Measurements from ENCODE around the gene GNS. TPM values are rescaled to one million over a fixed set of nuclear protein-coding genes. Genes with fewer than 3 reads are reported as not detected.

GNS gene
- total RNA-seq, 1 experiment from 2014 or later, result 26.0 TPM

- Mint-ChIP-seq H3K36me3 (ENCODE audit: insufficient read depth in 1 of 3, low read depth in 3 of 3) (peaks cover 0 to 3% (median 0%) of the 10 kb centered on the region in 3 experiments; a peak in 1 of 7 replicates), H3K27me3 (ENCODE audit: low read depth) (peaks cover 74% of the 10 kb centered on the region), H3K4me1 (peaks cover 12 to 14% of the 10 kb centered on the region in 2 experiments), H3K4me3 (peak overlapping the region; percentile 64 to 86), H3K27ac (no peak overlapping the region), H3K9me3 (peaks cover 3% of the 10 kb centered on the region in 2 experiments; a peak in 2 of 5 replicates)
- H3K23me2 ChIP-seq (ENCODE audit: insufficient read length, low read depth, low read length, poor library complexity, severe bottlenecking), result peaks cover 12% of the 10 kb centered on the region
- H3K4me2 ChIP-seq (ENCODE audit: insufficient read depth, insufficient read length, low read length), result peak overlapping the region; percentile 72
- no peak overlapping the region for H2BK12ac ChIP-seq (ENCODE audit: insufficient read length, low read depth, low read length)
- H3K18ac ChIP-seq (ENCODE audit: insufficient read length, low read depth, low read length), result no peak overlapping the region
- H2BK15ac ChIP-seq (ENCODE audit: low read depth, low read length), result no peak overlapping the region
- H2BK120ac ChIP-seq (ENCODE audit: low read depth, low read length, poor library complexity, severe bottlenecking), result no peak overlapping the region
- no peak overlapping the region for H2AFZ ChIP-seq (ENCODE audit: low read length)
- no CpG with 5 or more reads among the region's 39 CpGs for WGBS (ENCODE audit: extremely low coverage, insufficient read length, low lambda C conversion rate)
- H3K4ac ChIP-seq (ENCODE audit: low read depth, low read length), result no peak overlapping the region
- peaks cover 17% of the 10 kb centered on the region; the same call in 1 of the 2 replicates for H3K27me3 ChIP-seq (ENCODE audit: insufficient read depth, low read length)
- H4K20me1 ChIP-seq (ENCODE audit: control insufficient read depth, insufficient read depth, insufficient read length), result no peaks in the 10 kb centered on the region
- H3K23ac ChIP-seq (ENCODE audit: insufficient read length, low read depth, low read length), result no peak overlapping the region
- H2BK20ac ChIP-seq (ENCODE audit: low read depth, low read length, poor library complexity, severe bottlenecking), result no peak overlapping the region
- H3K9ac ChIP-seq (ENCODE audit: extremely low read depth, insufficient read length, low read length), result no peak overlapping the region
- H3K56ac ChIP-seq (ENCODE audit: insufficient read length, low read depth, low read length), result no peak overlapping the region
- no peak overlapping the region for H3K14ac ChIP-seq (ENCODE audit: insufficient read depth, low read length)
- H4K91ac ChIP-seq (ENCODE audit: insufficient read length, low read depth, low read length), result no peak overlapping the region
- TF ChIP-seq, protein P1, sequence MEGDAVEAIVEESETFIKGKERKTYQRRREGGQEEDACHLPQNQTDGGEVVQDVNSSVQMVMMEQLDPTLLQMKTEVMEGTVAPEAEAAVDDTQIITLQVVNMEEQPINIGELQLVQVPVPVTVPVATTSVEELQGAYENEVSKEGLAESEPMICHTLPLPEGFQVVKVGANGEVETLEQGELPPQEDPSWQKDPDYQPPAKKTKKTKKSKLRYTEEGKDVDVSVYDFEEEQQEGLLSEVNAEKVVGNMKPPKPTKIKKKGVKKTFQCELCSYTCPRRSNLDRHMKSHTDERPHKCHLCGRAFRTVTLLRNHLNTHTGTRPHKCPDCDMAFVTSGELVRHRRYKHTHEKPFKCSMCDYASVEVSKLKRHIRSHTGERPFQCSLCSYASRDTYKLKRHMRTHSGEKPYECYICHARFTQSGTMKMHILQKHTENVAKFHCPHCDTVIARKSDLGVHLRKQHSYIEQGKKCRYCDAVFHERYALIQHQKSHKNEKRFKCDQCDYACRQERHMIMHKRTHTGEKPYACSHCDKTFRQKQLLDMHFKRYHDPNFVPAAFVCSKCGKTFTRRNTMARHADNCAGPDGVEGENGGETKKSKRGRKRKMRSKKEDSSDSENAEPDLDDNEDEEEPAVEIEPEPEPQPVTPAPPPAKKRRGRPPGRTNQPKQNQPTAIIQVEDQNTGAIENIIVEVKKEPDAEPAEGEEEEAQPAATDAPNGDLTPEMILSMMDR (conservative IDR thresholded peaks at IDR 0.05), result no peak; the same call in 2 of the 3 replicates
- no peaks in the 10 kb centered on the region for H3K79me1 ChIP-seq (ENCODE audit: insufficient read depth, low read depth, low read length, poor library complexity, severe bottlenecking)
- H3K9me3 ChIP-seq (ENCODE audit: control insufficient read depth, low read depth, low read length), result no peaks in the 10 kb centered on the region
- H4K8ac ChIP-seq (replicated peaks; ENCODE audit: insufficient read length, low read depth, low read length), result no peak overlapping the region
- no peak overlapping the region for H4K5ac ChIP-seq (ENCODE audit: insufficient read length, low read depth, low read length)
- DNase-seq, result peak; percentile 56
- H2AK5ac ChIP-seq (ENCODE audit: insufficient read length, low read length), result no peak overlapping the region
- H3T11ph ChIP-seq (ENCODE audit: low read length), result no peak overlapping the region
- H3K79me2 ChIP-seq (ENCODE audit: insufficient read depth, low read length), result no peaks in the 10 kb centered on the region
- H2BK5ac ChIP-seq (ENCODE audit: insufficient read length, low read length), result no peak overlapping the region
- H3K4me1 ChIP-seq (ENCODE audit: insufficient read depth, low read length), result no peaks in the 10 kb centered on the region
- H3K27ac ChIP-seq (ENCODE audit: insufficient read length, low read depth, low read length), result no peak overlapping the region
Observed at GRCh38 chr12:64781280-64782190, 22.3 kb upstream of the GNS start.
